Measurements from ENCODE around the gene EIF3D.

EIF3D gene

GRCh38 chr22:36463783-36464184, 65.2 kb downstream of the EIF3D start:
- DNase-seq, result no peak

- DNase-seq, result peak; percentile 96
Observed at GRCh38 chr22:36461665-36462649, 67.0 kb downstream of the EIF3D start.

Data from NCI-H2171 (cell line).